ENCODE results near the gene C19orf44. TPM values are rescaled to one million over a fixed set of nuclear protein-coding genes. Genes with fewer than 3 reads are reported as not detected.
"Not testable (repeated sequence)": the region's sequence is repeated elsewhere in the genome, so short reads cannot be mapped to it uniquely, and the experiment has no call there.

C19orf44 gene
- total and polyA plus RNA-seq, 9 donors: 6.3 to 12.2 (median 9.4) TPM

DNA sequence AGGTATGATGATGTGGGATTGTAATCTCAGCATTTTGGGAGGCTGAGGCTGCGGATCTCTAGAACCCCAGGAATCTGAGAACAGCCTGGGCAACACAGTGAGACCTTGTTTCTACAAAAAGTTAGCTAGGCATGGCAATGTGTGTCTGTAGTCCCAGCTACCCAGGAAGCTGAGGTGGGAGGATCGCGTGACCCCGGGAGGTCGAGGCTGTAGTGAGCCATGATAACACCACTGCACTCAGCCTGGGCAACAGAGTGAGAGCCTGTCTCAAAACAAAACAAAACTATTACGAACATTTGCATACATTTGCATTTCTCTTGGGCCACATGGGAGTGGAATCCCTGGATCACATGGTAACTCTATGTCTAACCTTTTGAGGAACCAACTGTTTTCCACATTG lies 1.6 kb downstream of the C19orf44 start:
- no peaks in the 10 kb centered on the region for H3K27me3 ChIP-seq
- H3K9me3 ChIP-seq: no peaks in the 10 kb centered on the region
- H3K4me3 ChIP-seq: no peak overlapping the region
- no peak for DNase-seq
- H3K36me3 ChIP-seq: no peaks in the 10 kb centered on the region
- no peak overlapping the region for H3K27ac ChIP-seq
- 84 to 91% (median 90%) methylated on average over 6 of the region's 6 CpGs for WGBS, 3 donors
- TF ChIP-seq, protein P1, sequence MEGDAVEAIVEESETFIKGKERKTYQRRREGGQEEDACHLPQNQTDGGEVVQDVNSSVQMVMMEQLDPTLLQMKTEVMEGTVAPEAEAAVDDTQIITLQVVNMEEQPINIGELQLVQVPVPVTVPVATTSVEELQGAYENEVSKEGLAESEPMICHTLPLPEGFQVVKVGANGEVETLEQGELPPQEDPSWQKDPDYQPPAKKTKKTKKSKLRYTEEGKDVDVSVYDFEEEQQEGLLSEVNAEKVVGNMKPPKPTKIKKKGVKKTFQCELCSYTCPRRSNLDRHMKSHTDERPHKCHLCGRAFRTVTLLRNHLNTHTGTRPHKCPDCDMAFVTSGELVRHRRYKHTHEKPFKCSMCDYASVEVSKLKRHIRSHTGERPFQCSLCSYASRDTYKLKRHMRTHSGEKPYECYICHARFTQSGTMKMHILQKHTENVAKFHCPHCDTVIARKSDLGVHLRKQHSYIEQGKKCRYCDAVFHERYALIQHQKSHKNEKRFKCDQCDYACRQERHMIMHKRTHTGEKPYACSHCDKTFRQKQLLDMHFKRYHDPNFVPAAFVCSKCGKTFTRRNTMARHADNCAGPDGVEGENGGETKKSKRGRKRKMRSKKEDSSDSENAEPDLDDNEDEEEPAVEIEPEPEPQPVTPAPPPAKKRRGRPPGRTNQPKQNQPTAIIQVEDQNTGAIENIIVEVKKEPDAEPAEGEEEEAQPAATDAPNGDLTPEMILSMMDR (IDR thresholded peaks at IDR 0.05): no peak
- TF ChIP-seq POLR2A (IDR thresholded peaks at IDR 0.05) (no peak), EP300 (IDR thresholded peaks at IDR 0.05) (no peak)
- intact Hi-C loops (cut with DNase I): no loop called here
- H3K4me1 ChIP-seq (ENCODE audit: insufficient read depth): peaks cover 6% of the 10 kb centered on the region

DNA sequence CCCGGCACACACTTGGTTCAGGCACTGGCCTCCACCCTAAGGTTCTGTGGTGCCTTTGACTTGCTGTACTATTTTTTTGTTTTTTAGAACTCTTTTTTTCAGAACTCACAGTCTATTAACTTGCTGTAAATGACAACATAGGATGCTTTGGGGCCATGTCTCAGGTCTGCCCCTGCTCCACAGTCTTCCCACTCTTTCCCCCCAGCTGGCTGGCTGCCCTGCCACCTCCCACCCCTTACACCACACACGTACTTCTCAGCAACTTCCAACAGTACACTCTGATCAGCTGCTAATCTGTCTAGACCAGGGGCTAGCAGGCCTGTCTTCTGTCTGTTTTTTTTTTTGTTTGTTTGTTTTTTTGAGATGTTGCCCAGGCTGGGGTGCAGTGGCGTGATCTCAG lies 8.1 kb downstream of the C19orf44 start:
- no peak overlapping the region for H3K4me3 ChIP-seq
- no peaks in the 10 kb centered on the region for H3K4me1 ChIP-seq (ENCODE audit: insufficient read depth)
- H3K36me3 ChIP-seq: no peaks in the 10 kb centered on the region
- 80 to 82% (median 81%) methylated on average over 3 of the region's 3 CpGs for WGBS, 3 donors
- H3K9me3 ChIP-seq: no peaks in the 10 kb centered on the region
- H3K27ac ChIP-seq: no peak overlapping the region
- TF ChIP-seq EP300 (IDR thresholded peaks at IDR 0.05) (no peak), POLR2A (IDR thresholded peaks at IDR 0.05) (no peak)
- TF ChIP-seq, protein P1 (IDR thresholded peaks at IDR 0.05): no peak
- H3K27me3 ChIP-seq: no peaks in the 10 kb centered on the region
- DNase-seq: no peak
- intact Hi-C loops (cut with DNase I): no loop called here

DNA sequence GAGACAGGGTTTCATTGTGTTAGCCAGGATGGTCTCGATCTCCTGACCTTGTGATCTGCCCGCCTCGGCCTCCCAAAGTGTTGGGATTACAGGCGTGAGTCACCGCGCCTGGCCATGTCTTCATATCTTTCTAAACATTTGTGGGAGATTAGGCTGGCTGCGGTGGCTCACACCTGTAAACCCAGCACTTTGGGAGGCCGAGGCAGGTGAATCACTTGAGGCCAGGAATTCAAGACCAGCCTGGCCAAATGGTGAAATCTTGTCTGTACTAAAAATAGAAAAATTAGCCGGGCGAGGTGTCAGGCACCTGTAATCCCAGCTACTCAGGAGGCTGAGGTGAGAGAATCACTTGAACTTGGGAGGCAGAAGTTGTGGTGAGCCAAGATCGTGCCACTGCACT lies 10.0 kb downstream of the C19orf44 start:
- H3K27ac ChIP-seq; H3K9me3 ChIP-seq; intact Hi-C loops (cut with DNase I); H3K27me3 ChIP-seq; DNase-seq; H3K36me3 ChIP-seq; H3K4me1 ChIP-seq (ENCODE audit: insufficient read depth); H3K4me3 ChIP-seq: not testable (repeated sequence)
- 88 to 96% (median 92%) methylated on average over 11 of the region's 11 CpGs for WGBS, 3 donors

DNA sequence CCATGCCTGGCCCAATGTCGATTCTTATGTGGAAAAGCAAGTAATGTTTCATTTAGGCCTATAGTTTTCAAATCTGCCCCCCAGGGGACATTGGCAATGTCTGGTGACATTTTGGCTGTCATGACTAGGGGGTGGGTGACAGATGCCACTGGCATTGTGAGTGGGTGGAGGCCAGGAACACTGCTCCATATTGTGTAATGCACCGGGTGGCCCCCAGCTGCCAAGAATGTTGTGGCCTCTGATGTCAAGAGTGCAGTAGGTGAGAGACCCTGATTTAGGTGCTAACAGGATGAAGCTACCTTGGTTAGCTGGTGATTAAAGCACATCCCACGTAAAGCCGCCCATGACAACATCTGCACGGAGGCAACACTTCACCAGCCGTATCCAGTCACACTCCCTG lies 10.8 kb downstream of the C19orf44 start:
- H3K9me3 ChIP-seq: no peaks in the 10 kb centered on the region
- no peak overlapping the region for H3K4me3 ChIP-seq
- 80 to 92% (median 81%) methylated on average over 6 of the region's 6 CpGs for WGBS, 3 donors
- H3K27me3 ChIP-seq: no peaks in the 10 kb centered on the region
- TF ChIP-seq POLR2A (IDR thresholded peaks at IDR 0.05): no peak
- TF ChIP-seq, protein P1 (IDR thresholded peaks at IDR 0.05): no peak
- no peak for TF ChIP-seq EP300 (IDR thresholded peaks at IDR 0.05)
- intact Hi-C loops (cut with DNase I): no loop called here
- no peaks in the 10 kb centered on the region for H3K36me3 ChIP-seq
- H3K4me1 ChIP-seq (ENCODE audit: insufficient read depth): no peaks in the 10 kb centered on the region
- H3K27ac ChIP-seq: no peak overlapping the region
- DNase-seq: no peak

DNA sequence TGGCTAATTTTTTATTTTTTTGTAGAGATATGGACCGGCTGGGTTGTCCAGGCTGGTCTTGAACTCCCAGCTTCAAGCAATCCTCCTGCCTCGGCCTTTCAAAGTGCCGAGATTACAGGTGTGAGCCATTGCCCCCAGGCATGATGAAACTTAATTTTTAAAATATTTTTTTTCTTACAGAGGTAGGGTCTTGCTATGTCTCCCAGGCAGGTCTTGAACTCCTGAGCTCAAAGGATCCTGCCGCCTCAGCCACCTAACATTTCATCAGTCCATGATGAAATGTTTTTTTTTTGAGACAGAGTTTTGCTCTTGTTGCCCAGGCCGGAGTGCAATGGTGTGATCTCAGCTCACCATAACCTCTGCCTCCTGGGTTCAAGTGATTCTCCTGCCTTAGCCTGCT lies 12.4 kb downstream of the C19orf44 start:
- DNase-seq: no peak
- no peaks in the 10 kb centered on the region for H3K27me3 ChIP-seq
- no peaks in the 10 kb centered on the region for H3K9me3 ChIP-seq
- no peak overlapping the region for H3K4me3 ChIP-seq
- no peak overlapping the region for H3K27ac ChIP-seq
- intact Hi-C loops (cut with DNase I): no loop called here
- H3K36me3 ChIP-seq: no peaks in the 10 kb centered on the region
- H3K4me1 ChIP-seq (ENCODE audit: insufficient read depth): no peaks in the 10 kb centered on the region
- WGBS, 3 donors: 91 to 93% (median 92%) methylated on average over 5 of the region's 5 CpGs
- TF ChIP-seq POLR2A (IDR thresholded peaks at IDR 0.05): no peak
- TF ChIP-seq, protein P1 (IDR thresholded peaks at IDR 0.05): no peak
- no peak for TF ChIP-seq EP300 (IDR thresholded peaks at IDR 0.05)

Data from ovary (tissue), 9 donors.